Keratinocyte (primary cell): ENCODE results near the gene TLN1. TPM values are rescaled to one million over a fixed set of nuclear protein-coding genes. Genes with fewer than 3 reads are reported as not detected.

Source experiments
- DNase-seq: peaks from one replicate; pipeline ENCODE4 v3.0.0-alpha.2; 2011; ENCODE audit warnings: low read depth, missing footprints, low spot score
- FAIRE-seq: peaks from 2 replicates; lab custom pipeline; 2011; peaks lifted over from hg19 to GRCh38; lab: Jason Lieb, UNC
- H2AFZ ChIP-seq: 2 replicates; pipeline ENCODE4 v1.6.0; 2012; ENCODE audit warnings: low read length, control low read depth, inconsistent platforms; ENCODE audit not compliant: control insufficient read depth
- H3K27ac ChIP-seq: 2 replicates; pipeline ENCODE4 v1.5.1; 2011; ENCODE audit warnings: low read length; ENCODE audit not compliant: control insufficient read depth, insufficient read depth
- H3K27me3 ChIP-seq: 3 replicates; pipeline ENCODE4 v1.6.0; 2011; ENCODE audit warnings: low read length; ENCODE audit not compliant: control insufficient read depth, insufficient read depth; ENCODE audit errors: extremely low read depth
- H3K36me3 ChIP-seq, 2 experiments: 2 replicates in 1 of 2; 3 replicates in 1 of 2; pipeline ENCODE4 v1.5.1; 2011; ENCODE audit warnings: low read length in 2 of 2, mild to moderate bottlenecking in 1 of 2; ENCODE audit not compliant: control insufficient read depth in 2 of 2, insufficient read depth in 2 of 2; ENCODE audit errors: extremely low read depth in 1 of 2
- H3K4me1 ChIP-seq: 3 replicates; pipeline ENCODE4 v1.5.1; 2011; ENCODE audit warnings: low read length; ENCODE audit not compliant: control insufficient read depth, insufficient read depth; ENCODE audit errors: extremely low read depth
- H3K4me2 ChIP-seq: 3 replicates; pipeline ENCODE4 v1.6.0; 2011; ENCODE audit warnings: low read depth, low read length; ENCODE audit not compliant: control insufficient read depth, insufficient read depth; ENCODE audit errors: extremely low read depth
- H3K4me3 ChIP-seq, 3 experiments: fragments of 200-600 bp in 1 of 3; sonication (generic) in 1 of 3; 2 replicates in 2 of 3; 3 replicates in 1 of 3; pipeline ENCODE4 v1.5.1; 2011 to 2016; ENCODE audit warnings: low read length in 3 of 3, mild to moderate bottlenecking in 3 of 3, control low read depth in 2 of 3, inconsistent platforms in 1 of 3, low read depth in 1 of 3, mixed read lengths in 1 of 3, mixed run types in 1 of 3, moderate library complexity in 1 of 3; ENCODE audit not compliant: control insufficient read depth in 2 of 3, insufficient read depth in 2 of 3; ENCODE audit errors: extremely low read depth in 1 of 3
- H3K79me2 ChIP-seq: 2 replicates; pipeline ENCODE4 v1.6.0; 2012; ENCODE audit warnings: low read length; ENCODE audit not compliant: control insufficient read depth, insufficient read depth
- H3K9ac ChIP-seq: 3 replicates; pipeline ENCODE4 v1.6.0; 2011; ENCODE audit warnings: low read length; ENCODE audit not compliant: control insufficient read depth, insufficient read depth; ENCODE audit errors: extremely low read depth
- H3K9me1 ChIP-seq: 3 replicates; pipeline ENCODE4 v1.6.0; 2011; ENCODE audit warnings: low read length; ENCODE audit not compliant: control insufficient read depth, insufficient read depth; ENCODE audit errors: extremely low read depth
- H3K9me3 ChIP-seq: 2 replicates; pipeline ENCODE4 v1.5.1; 2012; ENCODE audit warnings: low read depth, low read length; ENCODE audit not compliant: control insufficient read depth
- H4K20me1 ChIP-seq: 3 replicates; pipeline ENCODE4 v1.6.0; 2011; ENCODE audit warnings: low read length; ENCODE audit not compliant: control insufficient read depth, insufficient read depth; ENCODE audit errors: extremely low read depth
- EZH2 ChIP-seq: IDR thresholded peaks from one replicate; pipeline ENCODE4 v1.6.1; 2012; ENCODE audit warnings: inconsistent platforms, mild to moderate bottlenecking, low read length, moderate library complexity
- dilution Hi-C: fragments of 300-500 bp; cut with MboI; formaldehyde crosslinking; loops from one replicate; pipeline ENCODE4 v1.7.0; 2020; ENCODE audit warnings: low sequenced_read_pairs; ENCODE audit not compliant: extremely low pct_ligation_motif_present
- polyA plus RNA-seq, 5 experiments: library from polyadenylated mRNA; depleted of rRNA in 3 of 5; stranded (reverse) in 3 of 5; stranded (forward) in 1 of 5; unstranded in 1 of 5; fragments of >200 nt; gene quantifications; 1 replicate in 1 of 5; 2 replicates in 3 of 5; 3 replicates in 1 of 5; pipeline versions ENCODE4 v1.2.1 to v1.2.3, GENCODE V29; 2011 to 2012; ENCODE audit warnings: missing spikeins in 2 of 5, low read depth in 1 of 5, low replicate concordance in 1 of 5
- TF ChIP-seq, protein P1 (sequence below), 3 experiments: IDR thresholded peaks in 1 of 3; conservative IDR thresholded peaks in 1 of 3; optimal IDR thresholded peaks in 1 of 3; 2 replicates in 2 of 3; 3 replicates in 1 of 3; pipeline versions ENCODE3 to v1.5.1; 2011; ENCODE audit warnings: low read length in 3 of 3, mild to moderate bottlenecking in 3 of 3, moderate library complexity in 2 of 3, control low read depth in 1 of 3, inconsistent platforms in 1 of 3; ENCODE audit not compliant: insufficient read depth in 2 of 3; ENCODE audit errors: extremely low read depth in 1 of 3

The TLN1 gene
- polyA plus RNA-seq, 1 donor (not counting 4 experiments of a cell fraction or from before 2014, with no cell fraction given) = 53.0 TPM

- peaks cover 40 to 57% of the 10 kb centered on the region in 2 experiments for H3K36me3 ChIP-seq
- no peak overlapping the region for H3K9ac ChIP-seq
- no peak overlapping the region for H2AFZ ChIP-seq
- FAIRE-seq = no peak
- TF ChIP-seq EZH2 = no peak
- TF ChIP-seq, protein P1, sequence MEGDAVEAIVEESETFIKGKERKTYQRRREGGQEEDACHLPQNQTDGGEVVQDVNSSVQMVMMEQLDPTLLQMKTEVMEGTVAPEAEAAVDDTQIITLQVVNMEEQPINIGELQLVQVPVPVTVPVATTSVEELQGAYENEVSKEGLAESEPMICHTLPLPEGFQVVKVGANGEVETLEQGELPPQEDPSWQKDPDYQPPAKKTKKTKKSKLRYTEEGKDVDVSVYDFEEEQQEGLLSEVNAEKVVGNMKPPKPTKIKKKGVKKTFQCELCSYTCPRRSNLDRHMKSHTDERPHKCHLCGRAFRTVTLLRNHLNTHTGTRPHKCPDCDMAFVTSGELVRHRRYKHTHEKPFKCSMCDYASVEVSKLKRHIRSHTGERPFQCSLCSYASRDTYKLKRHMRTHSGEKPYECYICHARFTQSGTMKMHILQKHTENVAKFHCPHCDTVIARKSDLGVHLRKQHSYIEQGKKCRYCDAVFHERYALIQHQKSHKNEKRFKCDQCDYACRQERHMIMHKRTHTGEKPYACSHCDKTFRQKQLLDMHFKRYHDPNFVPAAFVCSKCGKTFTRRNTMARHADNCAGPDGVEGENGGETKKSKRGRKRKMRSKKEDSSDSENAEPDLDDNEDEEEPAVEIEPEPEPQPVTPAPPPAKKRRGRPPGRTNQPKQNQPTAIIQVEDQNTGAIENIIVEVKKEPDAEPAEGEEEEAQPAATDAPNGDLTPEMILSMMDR (optimal IDR thresholded peaks at IDR 0.05 in 1 of 3, IDR thresholded peaks at IDR 0.05 in 1 of 3, conservative IDR thresholded peaks at IDR 0.05 in 1 of 3; ENCODE audit: extremely low read depth in 1 of 3, insufficient read depth in 2 of 3, low read length in 3 of 3) = no peak
- H3K4me1 ChIP-seq = peaks cover 7% of the 10 kb centered on the region
- dilution Hi-C loops = no loop called here
- no peak for DNase-seq
- H3K9me1 ChIP-seq = peaks cover 3% of the 10 kb centered on the region
- H3K4me3 ChIP-seq = no peak overlapping the region
- peaks cover 17% of the 10 kb centered on the region for H3K79me2 ChIP-seq
- no peaks in the 10 kb centered on the region for H3K9me3 ChIP-seq
- no peak overlapping the region for H3K27ac ChIP-seq
- no peak overlapping the region for H3K4me2 ChIP-seq
- H3K27me3 ChIP-seq = no peaks in the 10 kb centered on the region
- H4K20me1 ChIP-seq = no peaks in the 10 kb centered on the region
These were observed 9.7 kb upstream of the TLN1 start for GRCh38 chr9:35741740-35742139.

DNA sequence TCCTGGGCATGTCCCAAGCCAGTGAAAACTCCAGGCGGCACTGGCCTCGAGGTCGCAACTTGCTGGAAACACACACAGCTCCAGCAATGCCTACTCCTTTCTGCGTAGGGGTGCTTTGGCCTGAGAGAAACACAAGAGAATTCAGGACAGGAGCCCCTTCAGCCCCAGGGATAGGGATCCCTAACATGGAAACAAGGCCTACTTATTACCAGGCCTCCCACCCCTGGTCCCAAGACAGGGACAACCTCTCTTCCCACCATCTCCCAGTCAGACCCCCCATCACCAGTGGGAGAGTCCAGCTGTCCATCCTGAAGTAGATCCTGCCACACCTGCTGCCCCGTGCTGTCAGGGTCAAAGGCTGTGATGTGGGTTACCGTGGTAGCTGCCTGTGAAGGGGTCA is 8.2 kb upstream of the TLN1 start:
- Histone ChIP-seq H3K9me1 (no peaks in the 10 kb centered on the region), H3K9me3 (no peaks in the 10 kb centered on the region), H3K36me3 (peaks cover 55 to 69% of the 10 kb centered on the region in 2 experiments), H4K20me1 (no peaks in the 10 kb centered on the region), H3K27me3 (no peaks in the 10 kb centered on the region), H3K27ac (no peak overlapping the region), H3K79me2 (peaks cover 6% of the 10 kb centered on the region), H2AFZ (no peak overlapping the region), H3K4me1 (no peaks in the 10 kb centered on the region), H3K4me3 (no peak overlapping the region), H3K4me2 (no peak overlapping the region), H3K9ac (no peak overlapping the region)
- TF ChIP-seq EZH2 = no peak
- TF ChIP-seq, protein P1 (optimal IDR thresholded peaks at IDR 0.05 in 1 of 3, IDR thresholded peaks at IDR 0.05 in 1 of 3, conservative IDR thresholded peaks at IDR 0.05 in 1 of 3; ENCODE audit: extremely low read depth in 1 of 3, insufficient read depth in 2 of 3, low read length in 3 of 3) = no peak
- dilution Hi-C loops = no loop called here
- DNase-seq = no peak
- no peak for FAIRE-seq
